Activated CD4-positive, alpha-beta T cell treated with anti-CD3 and anti-CD28 coated beads, Interleukin-2, amount 50 U/mL, for 16 hours (primary cell): Measurements from ENCODE around the gene KMT5C.

Source experiments
- DNase-seq: peaks from one replicate; pipeline ENCODE4 v3.0.0-alpha.2; 2020

Gene KMT5C

DNA sequence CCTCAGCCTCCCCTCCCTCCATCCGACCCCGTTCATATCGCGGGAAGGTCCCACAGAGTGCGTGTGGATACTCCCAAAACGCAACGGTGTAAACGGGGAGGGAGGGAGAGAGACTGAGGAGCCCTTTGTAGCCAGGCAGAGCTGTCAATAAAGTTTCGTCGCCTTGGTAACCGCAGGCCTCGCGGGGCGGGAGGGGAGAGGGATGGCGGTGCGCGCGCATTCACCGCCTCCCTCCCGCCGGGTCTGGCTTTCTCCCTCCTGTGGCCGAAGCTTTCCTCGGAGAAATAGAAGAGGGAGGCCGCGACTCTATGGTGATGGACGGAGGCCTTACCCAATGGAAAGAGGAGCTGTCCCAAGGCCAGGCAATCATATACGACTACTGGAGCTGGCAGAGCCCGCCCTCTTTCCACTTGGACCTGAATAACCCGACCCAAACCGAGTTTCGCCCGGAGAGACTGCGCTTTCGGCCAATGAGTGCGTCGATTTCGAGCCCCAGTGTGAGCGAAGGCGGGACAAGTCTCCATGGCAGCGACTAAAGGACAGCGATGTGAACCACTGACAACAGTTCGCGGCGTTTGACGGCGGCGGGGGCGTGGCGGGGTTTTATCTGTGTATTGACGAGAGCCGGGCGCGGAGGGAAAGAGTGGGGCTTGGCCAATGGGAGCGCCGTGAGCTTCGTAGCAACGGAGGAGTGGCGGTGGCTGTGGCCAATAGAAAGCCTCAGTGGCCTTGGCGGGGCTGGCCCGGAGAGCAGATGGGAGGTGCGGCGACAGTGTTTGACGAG lies at the start of gene KMT5C:
KMT5C (plus strand) TSS at position 772 of the 784 bp plus-strand sequence. CDS start 2,061 bp downstream, outside the sequence.
- DNase-seq: peak; percentile 100

DNA sequence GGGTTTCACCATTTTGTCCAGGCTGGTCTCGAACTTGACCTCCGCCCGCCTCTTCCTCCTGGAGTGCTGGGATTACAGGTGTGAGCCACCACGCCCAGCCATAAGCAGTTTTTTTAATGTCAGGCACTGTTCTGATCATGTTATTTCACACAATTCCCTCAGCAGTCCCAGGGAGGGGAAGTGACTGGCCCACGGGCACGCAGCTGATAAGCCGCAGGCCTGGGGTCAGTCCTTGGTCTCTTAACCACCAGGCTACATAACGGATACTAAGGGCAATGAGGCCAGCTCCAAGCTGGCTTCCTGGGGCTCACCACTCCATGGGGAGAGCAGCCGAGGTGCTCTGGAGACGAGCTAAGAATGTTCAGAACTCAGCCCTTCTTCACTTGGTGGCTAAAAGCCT lies 42.4 kb upstream of the KMT5C start:
- DNase-seq: no peak

DNA sequence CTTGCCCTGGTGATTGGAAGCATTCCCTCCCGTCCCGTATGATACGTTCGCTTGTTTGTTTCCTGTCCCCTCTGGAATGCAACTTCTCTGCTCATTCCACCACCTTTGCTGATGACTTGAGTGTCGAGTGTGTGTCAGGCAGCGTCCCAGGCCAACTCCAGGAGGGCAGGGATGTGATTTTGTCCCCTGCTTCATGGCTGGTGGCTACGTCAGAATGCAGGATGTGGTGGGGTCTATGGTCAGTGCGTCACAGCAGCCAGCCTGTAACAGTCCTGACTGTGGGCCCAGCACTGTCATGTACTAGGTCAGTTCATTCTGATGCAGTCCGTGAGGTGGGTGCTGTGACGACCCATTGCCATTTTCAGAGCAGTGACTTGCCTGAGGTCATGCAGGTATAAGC lies 39.7 kb upstream of the KMT5C start:
- DNase-seq: no peak

DNA sequence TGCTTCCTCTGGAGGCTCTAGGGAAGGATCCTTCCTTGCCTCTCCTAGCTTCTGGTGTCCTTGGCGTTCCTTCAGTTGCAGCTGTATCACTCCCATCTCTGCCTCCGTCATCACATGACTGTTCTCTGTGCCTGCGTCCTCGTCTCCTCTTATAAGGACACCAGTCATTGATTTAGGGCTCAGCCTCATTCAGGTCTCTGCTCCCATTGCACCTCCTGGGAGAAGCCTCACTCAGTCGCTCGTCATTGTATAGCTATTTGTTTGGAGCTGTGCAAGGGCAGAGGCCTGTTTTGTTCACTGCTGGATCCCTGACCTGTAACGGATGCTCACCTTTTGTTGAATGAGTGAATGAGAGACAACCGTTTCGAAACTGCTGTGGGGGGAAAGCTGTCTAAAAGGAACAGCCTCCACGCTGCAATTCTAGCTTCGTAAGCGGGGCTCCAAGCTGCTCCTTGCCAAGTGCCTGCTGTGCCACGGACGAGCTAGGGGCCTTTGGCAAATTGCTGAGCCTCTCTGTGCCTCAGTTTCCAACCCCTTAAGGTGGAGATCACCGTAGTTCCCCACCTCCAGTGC lies 38.7 kb upstream of the KMT5C start:
- no peak for DNase-seq

DNA sequence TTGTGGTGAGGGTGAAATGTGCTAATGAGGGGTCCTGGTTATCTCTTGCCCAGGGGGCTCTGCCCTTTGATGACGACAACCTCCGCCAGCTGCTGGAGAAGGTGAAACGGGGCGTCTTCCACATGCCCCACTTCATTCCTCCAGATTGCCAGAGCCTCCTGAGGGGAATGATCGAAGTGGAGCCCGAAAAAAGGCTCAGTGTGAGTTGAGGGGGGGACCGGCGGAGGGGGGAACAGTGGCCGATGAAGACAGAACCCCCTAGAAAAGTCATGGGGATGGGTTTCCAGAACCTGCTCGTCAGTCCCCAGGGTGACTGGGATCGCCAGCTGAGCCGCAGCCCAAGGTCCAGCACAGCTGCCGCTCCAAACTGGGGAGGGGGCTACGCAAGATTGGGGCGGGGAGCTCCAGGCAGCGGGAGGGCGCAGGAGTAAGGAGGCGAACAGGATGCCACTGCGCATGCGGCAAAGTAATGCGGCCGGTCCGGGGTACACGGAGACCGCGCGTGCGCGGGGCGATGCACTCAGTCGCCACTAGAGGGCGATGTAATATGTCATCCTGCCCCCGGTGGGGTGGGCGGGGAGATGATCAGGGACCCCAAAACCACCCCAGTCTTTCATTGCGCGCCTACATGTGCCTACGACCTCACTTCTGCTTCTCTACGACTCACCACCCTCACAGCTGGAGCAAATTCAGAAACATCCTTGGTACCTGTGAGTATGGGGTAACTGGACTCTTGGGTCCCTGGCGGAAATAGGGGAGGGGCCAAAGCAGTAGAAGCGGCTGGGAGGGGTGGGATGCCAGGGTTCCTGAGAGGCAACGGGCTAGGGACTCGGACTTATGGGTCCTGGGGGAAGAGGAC lies 38.0 kb upstream of the KMT5C start:
- DNase-seq: peak; percentile 94

DNA sequence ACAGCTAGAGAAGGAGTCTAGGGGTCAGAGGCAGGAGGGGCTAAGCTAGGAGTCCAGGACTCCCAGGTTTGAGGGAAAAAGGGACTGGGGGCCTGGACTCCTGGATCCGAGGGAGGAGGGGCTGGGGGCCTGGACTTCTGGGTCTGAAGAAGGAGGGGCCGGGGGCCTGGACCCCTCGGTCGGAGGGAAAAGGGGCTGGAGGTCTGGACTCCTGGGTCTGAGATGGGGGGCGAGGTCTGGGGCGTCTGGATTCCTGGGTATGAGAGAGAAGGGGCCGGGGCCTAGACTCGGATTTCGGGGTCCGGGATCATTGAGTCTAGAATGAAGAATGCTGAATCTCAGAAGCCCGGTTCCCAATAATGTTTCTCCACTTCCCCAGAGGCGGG lies 37.4 kb upstream of the KMT5C start:
- DNase-seq: no peak

DNA sequence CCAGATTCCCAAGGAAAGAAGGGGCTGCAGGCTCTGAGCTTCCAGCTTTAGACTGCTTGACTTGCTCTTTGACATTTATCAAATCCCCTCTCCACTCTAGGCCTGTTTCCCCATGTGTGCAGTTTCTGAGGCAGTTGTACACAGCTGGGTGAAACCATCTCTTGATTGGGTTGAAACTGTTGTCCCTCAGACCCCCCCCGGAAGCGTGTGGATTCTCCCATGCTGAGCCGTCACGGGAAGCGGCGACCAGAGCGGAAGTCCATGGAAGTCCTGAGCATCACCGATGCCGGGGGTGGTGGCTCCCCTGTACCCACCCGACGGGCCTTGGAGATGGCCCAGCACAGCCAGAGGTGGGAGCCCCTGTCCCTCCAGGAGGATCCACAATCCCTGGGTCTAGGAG lies 36.2 kb upstream of the KMT5C start:
- no peak for DNase-seq

DNA sequence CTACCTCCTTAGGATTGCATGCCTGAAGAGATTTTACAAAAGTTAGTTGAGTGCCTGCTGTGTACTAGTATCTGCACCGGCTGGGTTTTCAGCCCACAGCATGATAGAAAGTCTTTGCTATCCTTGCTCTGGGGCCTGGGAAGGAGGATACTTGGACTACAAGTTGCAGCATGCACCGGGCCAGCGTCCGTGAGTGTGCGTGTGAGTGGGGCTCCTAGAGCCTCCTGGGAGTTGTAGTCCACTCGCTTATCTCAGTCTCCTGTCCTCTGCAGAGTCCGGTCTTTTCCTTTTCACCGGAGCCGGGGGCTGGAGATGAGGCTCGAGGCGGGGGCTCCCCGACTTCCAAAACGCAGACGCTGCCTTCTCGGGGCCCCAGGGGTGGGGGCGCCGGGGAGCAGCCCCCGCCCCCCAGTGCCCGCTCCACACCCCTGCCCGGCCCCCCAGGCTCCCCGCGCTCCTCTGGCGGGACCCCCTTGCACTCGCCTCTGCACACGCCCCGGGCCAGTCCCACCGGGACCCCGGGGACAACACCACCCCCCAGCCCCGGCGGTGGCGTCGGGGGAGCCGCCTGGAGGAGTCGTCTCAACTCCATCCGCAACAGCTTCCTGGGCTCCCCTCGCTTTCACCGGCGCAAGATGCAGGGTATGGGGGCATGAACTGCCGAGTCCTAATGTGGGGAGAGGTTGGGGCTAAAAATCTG lies 35.2 kb upstream of the KMT5C start:
- peak; percentile 44 for DNase-seq

DNA sequence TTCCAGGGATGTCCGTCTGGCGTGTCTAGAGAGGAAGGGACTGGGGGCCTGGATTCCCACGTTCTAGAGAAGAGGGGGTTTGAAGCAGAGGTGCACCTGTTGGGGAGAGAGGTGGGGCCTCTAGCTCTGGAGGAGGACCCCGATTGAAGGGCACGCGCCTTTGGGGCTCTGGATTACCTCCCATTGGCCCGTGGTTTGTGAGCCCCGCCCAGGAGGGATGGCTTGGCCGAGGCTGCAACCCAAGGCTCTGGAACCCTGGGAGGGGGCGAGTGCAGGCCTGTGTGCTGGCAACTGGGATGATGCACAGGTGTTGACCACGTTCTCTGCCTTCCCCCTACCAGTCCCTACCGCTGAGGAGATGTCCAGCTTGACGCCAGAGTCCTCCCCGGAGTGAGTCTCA lies 34.7 kb upstream of the KMT5C start:
- DNase-seq: no peak

DNA sequence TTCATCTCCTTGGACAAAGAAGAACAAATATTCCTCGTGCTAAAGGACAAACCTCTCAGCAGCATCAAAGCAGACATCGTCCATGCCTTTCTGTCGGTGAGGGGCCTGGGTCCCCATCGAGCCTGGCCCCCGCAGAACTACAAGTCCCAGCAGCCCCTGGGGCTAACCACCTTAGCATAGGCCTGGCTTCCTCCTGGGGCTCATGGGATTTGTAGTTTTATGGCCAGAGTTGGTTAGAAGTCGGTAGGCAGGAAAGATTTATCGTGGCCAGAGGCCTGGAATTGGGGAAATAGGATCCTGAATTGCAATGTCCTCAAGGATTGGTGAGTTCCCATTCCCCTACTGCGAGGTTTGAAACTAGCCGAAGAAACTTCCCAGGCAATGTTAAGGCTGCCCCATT lies 34.2 kb upstream of the KMT5C start:
- peak; percentile 66 for DNase-seq

DNA sequence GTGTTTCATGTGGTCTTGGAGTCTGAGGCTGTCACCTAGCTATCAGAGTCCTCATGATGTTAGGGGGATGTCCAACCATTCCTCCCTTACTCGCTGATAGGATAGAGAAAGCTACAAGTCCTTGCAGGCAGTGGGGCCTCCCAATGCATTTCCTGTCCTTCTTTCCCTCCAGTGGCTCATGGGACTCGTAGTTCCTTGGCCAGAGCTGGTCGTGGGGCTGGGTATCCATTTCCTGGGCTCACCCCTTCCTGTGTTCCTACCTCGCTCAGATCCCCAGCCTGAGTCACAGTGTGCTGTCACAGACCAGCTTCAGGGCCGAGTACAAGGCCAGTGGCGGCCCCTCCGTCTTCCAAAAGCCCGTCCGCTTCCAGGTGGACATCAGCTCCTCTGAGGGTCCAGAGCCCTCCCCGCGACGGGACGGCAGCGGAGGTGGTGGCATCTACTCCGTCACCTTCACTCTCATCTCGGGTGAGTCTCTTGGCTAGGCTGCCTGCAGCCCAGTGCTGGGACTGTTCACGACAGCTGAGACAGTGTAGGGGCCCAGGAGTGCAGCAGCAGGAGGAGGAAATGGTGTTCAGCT lies 33.6 kb upstream of the KMT5C start:
- DNase-seq: no peak

DNA sequence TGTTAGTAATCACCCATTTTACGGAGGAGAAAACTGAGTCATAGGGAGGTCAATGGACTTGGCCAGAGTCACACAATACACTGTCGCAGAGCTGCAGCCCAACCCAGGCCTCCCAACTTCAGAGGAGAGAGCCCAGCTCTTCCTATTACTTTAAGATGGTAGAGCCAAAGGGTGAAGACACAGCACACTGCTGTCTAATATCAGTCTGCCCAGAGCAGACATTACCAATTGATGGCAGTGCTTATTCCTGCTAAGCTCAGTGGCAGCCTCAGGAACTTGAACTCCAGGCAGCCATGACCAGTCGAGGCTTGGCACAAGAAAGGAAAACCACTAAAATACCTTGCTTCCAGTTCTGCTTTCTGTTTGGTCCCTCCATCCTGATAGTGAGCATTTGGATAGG lies 33.0 kb upstream of the KMT5C start:
- DNase-seq: no peak

DNA sequence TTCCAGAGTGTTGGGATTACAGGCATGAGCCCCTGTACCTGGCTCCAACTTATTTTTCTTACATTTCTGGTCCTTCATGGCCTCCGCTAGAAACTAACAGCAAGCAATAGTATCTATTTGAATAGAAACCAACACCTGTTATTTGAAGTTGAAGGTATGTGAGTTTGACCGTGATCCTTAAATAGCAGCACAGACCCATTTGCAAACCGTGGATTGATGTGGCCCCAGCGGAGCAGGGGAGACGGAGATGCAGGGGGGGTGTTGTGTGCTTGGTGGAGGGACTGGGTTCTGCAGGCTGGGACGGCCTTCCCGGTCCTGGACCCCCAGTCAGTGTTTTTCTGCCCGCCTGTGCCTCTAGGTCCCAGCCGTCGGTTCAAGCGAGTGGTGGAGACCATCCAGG lies 31.4 kb upstream of the KMT5C start:
- DNase-seq: no peak

DNA sequence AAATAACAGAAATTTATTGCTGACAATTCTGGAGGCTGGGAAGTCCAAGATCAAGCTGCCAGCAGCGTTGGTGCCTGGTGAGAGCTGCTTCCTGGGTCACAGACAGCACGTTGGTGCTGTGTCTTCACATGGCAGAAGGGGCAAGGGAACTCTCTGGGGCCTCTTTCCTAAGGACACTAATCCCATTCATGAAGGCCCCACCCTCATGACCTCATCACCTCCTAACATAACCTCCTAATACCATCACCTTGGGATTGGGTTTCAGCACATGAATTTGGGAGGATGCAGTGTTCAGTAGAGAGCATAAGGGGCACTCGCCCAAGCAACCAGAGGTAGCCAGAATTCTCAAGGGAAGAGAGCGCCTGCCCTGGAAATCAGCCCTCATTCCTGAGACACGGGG lies 30.2 kb upstream of the KMT5C start:
- DNase-seq: no peak

DNA sequence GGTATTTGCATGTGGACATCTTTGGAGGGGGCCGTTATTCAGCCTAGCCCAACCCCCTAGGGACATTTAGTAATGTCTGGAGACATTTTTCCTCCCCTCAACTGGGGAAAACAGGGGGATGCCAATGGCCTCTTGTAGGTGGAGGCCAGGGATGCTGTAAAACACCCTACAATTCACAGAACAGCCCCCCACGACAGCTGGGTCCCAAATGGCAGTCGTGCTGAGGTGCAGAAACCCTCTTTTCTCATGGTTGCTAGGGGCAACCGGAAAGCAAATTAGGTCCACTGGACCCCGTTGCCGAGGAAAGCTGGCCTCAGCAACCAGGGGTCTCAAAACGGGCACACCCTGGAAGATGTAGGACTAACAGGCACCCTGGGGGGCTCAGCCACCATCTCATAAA lies 29.2 kb upstream of the KMT5C start:
- DNase-seq: no peak

DNA sequence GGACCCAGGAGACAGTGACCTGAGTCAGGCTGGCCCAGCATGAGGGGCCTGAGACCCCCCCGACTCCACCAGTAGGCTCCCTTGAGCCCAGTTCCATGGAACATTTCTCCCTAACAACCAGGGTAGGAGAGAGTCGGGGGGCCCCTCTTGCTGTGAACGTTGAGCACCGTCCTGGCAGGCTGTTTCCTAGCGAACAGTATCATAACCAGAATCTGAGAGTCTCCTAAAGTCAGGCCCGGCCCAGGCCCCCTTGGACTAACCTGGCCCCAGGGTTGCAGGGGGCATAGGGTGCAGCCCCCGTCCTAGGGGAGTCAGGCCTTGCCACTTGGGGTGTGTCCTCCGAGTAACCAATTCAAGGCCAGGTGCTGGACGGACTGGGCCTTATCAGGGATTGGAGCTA lies 28.3 kb upstream of the KMT5C start:
- DNase-seq: no peak

DNA sequence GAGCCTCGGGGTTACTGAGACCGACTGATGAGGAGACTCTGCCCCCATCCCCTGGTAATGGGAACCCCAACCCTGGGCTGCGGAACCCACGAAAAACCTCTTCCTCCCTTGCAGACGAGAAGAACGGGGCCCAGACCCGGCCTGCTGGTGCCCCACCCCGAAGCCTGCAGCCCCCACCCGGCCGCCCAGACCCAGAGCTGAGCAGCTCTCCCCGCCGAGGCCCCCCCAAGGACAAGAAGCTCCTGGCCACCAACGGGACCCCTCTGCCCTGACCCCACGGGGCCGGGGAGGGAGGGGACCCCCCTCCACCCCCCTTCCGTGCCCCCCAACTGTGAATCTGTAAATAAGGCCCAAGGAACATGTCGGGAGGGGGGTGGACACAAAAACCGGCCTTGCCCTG lies 27.9 kb upstream of the KMT5C start:
- DNase-seq: no peak

DNA sequence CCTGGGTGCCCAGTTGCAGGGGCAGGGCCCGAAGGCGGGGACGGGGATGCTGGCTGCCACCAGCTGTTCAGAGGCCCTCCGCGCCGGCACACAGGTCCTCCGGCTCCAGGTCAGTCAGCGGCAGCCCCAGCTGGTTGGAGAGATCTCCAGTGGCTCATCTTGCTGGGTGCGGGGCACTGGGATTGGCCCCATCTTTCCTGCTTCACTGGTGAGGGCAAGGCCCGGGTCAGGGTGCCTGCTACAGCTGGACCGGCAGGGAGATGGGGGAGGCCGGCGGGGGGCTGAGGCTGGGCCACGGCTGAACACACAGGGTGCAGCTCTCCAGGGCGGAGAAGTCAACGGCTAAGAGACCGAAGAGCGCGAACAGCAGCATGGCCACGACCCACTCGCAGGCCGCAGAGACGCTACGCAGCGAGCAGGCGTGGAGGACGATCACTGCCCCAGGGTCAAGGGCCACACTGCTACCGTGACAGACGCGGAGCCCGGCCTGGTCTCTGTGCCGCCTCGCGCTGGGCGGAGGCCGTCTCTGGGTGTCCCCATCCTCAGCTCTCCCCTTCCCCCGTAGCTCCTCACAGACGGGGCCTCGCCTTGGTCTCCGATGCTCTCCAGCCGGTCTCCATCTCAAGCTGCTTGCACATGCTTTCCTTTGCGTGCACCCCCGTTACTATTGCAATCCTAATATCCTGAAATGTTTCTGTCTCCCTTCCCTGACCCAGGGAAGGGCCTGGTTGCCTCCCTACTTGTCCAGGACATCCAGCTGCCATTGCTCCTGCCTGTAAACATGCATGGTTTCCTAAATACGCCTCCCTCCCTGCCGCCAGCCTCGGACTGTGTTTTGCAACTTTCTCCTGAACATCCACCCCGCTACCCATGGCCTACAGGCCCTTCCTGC lies 26.8 kb upstream of the KMT5C start:
- no peak for DNase-seq

DNA sequence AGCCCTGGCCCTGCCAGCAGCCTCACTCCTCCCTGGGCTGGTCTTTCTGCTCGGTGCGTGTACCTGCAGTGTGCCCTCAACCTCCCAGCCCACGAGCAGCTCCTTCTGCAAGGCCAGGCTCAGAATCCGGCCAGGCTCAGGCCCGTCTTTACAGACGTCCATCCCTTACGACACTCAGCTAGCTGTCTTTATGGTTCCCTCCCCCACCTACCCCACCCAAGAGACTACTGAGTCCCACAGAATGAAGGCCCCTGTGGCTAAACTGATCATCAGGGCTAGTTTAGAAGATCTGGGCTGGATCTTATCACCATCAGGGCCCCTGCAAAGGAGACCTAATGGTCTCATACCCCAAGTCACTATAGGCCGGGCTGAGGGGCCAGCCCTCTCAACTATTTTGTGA lies 25.3 kb upstream of the KMT5C start:
- DNase-seq: no peak

DNA sequence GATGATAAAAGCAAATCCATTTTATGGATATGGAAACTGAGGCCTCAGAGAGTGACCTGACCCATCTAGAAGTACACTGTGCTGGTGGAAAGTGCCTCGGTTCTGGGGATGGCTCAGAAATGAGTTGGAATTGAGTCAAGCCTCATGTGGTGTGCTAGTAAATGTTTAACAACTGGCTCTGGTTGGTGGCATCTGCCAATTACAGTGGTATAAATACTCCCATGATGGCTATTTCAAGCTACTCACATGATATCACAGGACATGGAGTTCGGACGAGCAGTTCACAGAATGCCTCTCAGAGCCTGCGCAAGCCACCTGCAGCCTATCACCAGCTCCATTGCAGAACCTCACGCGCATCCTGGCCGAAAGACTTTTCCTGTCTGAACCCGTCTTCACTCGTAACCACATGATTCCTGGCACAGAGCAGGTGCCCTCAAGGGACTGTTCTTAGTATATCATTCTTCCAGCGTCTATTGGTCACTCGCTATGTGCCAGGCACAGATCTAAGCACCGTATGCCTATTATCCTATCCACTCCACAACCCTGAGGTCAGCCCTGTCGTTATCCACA lies 23.6 kb upstream of the KMT5C start:
- DNase-seq: no peak

DNA sequence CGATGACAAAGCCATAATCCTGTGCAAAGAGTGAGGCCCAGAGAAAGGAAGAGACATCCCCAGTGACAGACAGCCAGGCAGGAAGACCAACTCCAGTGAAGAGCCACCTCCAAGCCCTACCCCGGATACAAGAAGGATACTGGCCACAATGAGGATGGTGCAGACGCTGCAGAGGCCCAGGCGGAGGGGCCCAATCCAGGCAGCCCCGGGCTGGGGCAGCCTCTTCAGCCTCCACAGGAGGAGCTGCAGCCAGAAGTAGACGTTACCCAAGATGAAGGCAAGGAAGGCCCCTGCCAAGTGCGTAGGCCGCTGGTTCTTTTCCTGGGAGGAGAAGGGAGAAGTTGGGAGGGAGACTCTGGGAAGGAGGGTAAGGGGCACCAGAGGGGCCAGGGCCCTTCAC lies 23.0 kb upstream of the KMT5C start:
- DNase-seq: no peak

DNA sequence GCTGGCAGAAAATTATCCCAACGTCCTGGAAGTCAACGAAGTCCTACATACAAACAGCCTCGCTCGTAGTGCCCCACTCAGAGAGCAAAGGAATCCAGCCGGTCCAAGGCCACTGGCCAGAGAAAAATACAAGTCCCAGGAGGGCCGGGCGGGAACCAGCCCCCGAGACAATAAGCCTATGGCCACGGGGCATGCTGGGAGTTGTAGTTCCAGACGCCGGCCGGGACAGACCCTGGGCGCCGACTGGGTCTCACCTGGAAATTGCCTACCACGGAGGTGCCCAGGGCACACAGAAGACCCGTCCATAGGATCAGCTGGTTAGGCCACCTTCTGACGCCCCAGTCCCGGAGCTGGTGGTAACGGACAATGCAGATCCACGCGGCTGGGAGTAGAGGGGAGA lies 19.9 kb upstream of the KMT5C start:
- no peak for DNase-seq
